Measurements from ENCODE around the gene VAV1. TPM values are rescaled to one million over a fixed set of nuclear protein-coding genes. Genes with fewer than 3 reads are reported as not detected.

The VAV1 gene
- total and polyA plus RNA-seq, 10 of the 15 experiments (the other 5 are each of a cell fraction or from before 2014, with no cell fraction given), result 1.6 to 76.8 (median 40.7) TPM

DNA sequence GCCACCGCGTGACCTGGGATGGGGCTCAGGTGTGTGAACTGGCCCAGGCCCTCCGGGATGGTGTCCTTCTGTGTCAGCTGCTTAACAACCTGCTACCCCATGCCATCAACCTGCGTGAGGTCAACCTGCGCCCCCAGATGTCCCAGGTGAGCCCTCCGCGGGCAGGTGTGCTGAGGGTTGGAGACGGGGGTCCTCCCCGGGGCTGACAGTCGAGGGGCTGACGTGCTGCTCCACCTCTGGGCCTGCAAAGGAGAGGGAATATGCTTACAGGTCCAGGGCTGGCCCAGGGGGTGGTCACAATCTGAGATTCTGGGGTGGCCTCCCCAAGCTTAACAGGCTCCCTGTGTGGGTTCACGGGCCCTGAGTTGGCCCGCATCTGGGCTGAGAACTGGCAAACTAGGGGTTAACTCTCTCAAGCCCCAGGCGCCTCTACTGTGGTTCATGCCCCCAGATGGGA is 386 bp downstream of the VAV1 start (continued):
- no peak for TF ChIP-seq SMC3 (IDR thresholded peaks at IDR 0.05; ENCODE audit: borderline replicate concordance, low read length)
- no peak for TF ChIP-seq RCOR1 (conservative IDR thresholded peaks at IDR 0.05; ENCODE audit: low read depth, low read length)
- peak; percentile 57 for TF ChIP-seq NKRF (conservative IDR thresholded peaks at IDR 0.05)
- 0 out of 2 replicates have a peak, but pooled peaks have one; percentile 39 for TF ChIP-seq NFYB (IDR thresholded peaks at IDR 0.05; ENCODE audit: insufficient read depth, low read depth, low read length)
- TF ChIP-seq HDGF (IDR thresholded peaks at IDR 0.05), result no peak
- TF ChIP-seq RUNX3 (IDR thresholded peaks at IDR 0.05; ENCODE audit: low read length), result no peak
- no peak for TF ChIP-seq CBX5 (IDR thresholded peaks at IDR 0.05; ENCODE audit: low read depth)
- TF ChIP-seq EGR1 (IDR thresholded peaks at IDR 0.05; ENCODE audit: borderline replicate concordance in 1 of 2, low read depth in 2 of 2, low read length in 2 of 2), result no peak
- TF ChIP-seq IRF5 (IDR thresholded peaks at IDR 0.05; ENCODE audit: borderline replicate concordance), result no peak
- TF ChIP-seq SMARCA5 (IDR thresholded peaks at IDR 0.05), result no peak

Data from GM12878 (cell line).